ENCODE data around the gene ETFA. TPM values are rescaled to one million over a fixed set of nuclear protein-coding genes. Genes with fewer than 3 reads are reported as not detected.
A peak's percentile ranks its signal among the peaks of the same experiment; 100 is the strongest.

The ETFA gene
- total and polyA plus RNA-seq, 9 of the 15 experiments (the other 6 are each of a cell fraction or from before 2014, with no cell fraction given) = 130 to 543 (median 232) TPM

DNA sequence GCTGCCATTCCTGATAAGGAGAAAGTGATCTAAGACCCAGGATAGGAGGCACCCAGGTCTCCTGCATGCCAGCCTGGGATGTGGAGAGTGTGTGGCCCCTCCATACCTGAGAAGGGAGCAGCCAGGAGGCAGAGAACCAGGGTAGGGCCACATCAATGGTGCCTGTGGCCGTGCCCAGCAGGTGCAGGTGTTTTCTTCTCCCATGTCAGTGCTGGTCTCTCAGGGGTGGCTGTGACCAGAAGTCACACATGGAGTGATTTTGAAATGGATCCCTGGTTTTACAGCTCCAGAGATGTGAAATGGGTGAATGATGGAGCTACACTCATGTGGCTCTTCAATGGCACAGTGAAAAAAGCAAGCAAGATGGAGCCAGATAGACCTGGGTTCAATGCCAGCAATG is 22.0 kb upstream of the ETFA start:
- Histone ChIP-seq H2AFZ (ENCODE audit: low read depth, low read length) (peak overlapping the region; percentile 67; the same call in 1 of the 2 replicates), H4K20me1 (replicated peaks; ENCODE audit: control insufficient read depth, insufficient read depth, low read length) (no peaks in the 10 kb centered on the region), H3K4me3 (no peak overlapping the region), H3K4me2 (ENCODE audit: insufficient read depth, low read length) (no peak overlapping the region), H3K4me1 (replicated peaks in 1 of 2; ENCODE audit: control insufficient read depth in 2 of 2, insufficient read depth in 2 of 2, low read length in 2 of 2) (peaks cover 11 to 33% of the 10 kb centered on the region in 2 experiments), H3K9me3 (replicated peaks; ENCODE audit: control insufficient read depth, insufficient read depth, low read depth, low read length) (no peaks in the 10 kb centered on the region), H3K27me3 (ENCODE audit: control insufficient read depth in 2 of 2, insufficient read depth in 2 of 2, low read length in 2 of 2) (no peaks in the 10 kb centered on the region), H3K9me1 (ENCODE audit: control insufficient read depth, insufficient read depth, low read length) (no peaks in the 10 kb centered on the region), H3K79me2 (ENCODE audit: control insufficient read depth, insufficient read depth, low read length) (peaks cover 17% of the 10 kb centered on the region), H3K9ac (ENCODE audit: insufficient read depth in 1 of 2, low read depth in 2 of 2, low read length in 2 of 2) (no peak overlapping the region), H3K36me3 (ENCODE audit: control insufficient read depth, insufficient read depth, low read length) (no peaks in the 10 kb centered on the region), H3K27ac (ENCODE audit: extremely low read depth, low read depth, low read length) (no peak overlapping the region)
- DNase-seq (ENCODE audit: extremely low read depth in 1 of 4, low spot score in 3 of 4) = no peak
- intact Hi-C loops (cut with micrococcal nuclease) (loop anchor here (5.0 to 10.0 kb wide), 2 partner anchors 41 to 531 kb away; no protein-coding TSS in a partner anchor), in situ Hi-C loops (cut with MboI) (no loop called here)
- ChIA-PET CTCF (ENCODE audit: low intra/inter-chr PET ratio) (interaction anchor here (1.3 kb wide), 1 partner anchor 98 kb away, joined by 7 read pairs; no protein-coding TSS in a partner anchor), POLR2A (interaction anchor here (0.6 to 1.4 kb wide), 6 partner anchors 9 to 148 kb away, joined by 3 to 7 read pairs (median 4); partner anchors contain the start of gene ETFA)
- no peak for ATAC-seq
- TF ChIP-seq ASH1L (IDR thresholded peaks at IDR 0.05; ENCODE audit: borderline replicate concordance, low read depth, partially characterized antibody) = no peak
- no peak for TF ChIP-seq SP1 (CRISPR knock-in tag; IDR thresholded peaks at IDR 0.05)
- TF ChIP-seq, protein P1, sequence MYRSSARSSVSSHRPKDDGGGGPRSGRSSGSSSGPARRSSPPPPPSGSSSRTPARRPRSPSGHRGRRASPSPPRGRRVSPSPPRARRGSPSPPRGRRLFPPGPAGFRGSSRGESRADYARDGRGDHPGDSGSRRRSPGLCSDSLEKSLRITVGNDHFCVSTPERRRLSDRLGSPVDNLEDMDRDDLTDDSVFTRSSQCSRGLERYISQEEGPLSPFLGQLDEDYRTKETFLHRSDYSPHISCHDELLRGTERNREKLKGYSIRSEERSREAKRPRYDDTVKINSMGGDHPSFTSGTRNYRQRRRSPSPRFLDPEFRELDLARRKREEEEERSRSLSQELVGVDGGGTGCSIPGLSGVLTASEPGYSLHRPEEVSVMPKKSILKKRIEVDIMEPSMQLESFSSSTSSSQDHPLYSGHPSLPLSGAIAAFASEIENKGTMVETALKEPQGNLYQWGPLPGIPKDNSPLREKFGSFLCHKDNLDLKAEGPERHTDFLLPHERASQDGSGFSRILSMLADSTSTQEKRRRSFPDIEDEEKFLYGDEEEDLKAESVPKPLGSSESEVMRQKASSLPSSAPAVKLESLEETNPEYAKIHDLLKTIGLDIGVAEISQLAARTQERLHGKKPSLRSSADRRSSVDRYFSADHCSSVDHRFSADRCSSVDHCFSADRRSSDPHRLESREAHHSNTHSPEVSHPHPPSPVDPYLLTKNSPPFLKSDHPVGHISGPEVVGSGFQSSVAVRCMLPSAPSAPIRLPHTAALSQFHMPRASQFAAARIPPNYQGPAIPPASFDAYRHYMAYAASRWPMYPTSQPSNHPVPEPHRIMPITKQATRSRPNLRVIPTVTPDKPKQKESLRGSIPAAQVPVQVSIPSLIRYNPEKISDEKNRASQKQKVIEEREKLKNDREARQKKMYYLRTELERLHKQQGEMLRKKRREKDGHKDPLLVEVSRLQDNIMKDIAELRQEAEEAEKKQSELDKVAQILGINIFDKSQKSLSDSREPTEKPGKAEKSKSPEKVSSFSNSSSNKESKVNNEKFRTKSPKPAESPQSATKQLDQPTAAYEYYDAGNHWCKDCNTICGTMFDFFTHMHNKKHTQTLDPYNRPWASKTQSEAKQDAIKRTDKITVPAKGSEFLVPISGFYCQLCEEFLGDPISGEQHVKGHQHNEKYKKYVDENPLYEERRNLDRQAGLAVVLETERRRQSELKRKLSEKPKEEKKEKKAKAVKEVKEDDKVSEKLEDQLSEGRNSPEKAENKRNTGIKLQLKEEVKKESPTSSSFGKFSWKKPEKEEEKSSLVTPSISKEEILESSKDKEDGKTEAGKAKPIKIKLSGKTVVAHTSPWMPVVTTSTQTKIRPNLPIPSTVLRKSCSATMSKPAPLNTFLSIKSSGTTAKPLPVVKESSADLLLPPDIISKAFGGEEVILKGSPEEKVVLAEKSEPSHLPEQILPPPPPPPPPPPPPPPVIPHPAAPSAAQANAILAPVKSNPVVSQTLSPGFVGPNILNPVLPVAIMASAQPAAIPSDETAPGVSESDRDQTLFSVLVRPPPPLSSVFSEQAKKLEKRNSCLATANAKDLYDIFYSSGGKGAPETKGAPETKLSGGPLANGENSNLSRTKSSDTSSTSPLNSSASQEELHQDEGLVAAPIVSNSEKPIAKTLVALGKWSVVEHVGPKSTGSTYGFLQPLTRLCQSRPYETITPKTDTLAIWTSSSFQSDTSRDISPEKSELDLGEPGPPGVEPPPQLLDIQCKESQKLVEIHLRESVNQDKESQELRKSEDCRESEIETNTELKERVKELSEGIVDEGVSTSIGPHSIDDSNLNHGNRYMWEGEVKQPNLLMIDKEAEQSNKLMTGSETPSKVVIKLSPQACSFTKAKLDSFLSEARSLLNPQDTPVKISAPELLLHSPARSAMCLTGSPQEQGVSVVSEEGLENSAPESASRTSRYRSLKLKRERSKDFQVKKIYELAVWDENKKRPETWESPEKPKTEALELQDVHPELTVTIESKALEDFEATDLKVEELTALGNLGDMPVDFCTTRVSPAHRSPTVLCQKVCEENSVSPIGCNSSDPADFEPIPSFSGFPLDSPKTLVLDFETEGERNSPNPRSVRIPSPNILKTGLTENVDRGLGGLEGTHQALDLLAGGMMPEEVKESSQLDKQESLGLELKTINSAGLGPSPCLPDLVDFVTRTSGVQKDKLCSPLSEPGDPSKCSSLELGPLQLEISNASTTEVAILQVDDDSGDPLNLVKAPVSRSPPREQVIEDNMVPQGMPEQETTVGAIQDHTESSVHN (IDR thresholded peaks at IDR 0.05; ENCODE audit: borderline replicate concordance in 1 of 2, low read depth in 1 of 2) = no peak
- TF ChIP-seq ZEB2 (IDR thresholded peaks at IDR 0.05) = no peak
- no TSS peak for BruUV-seq (replicated peaks)
- 86% methylated on average over 1 of the region's 1 CpG for WGBS (ENCODE audit: insufficient coverage, low coverage, missing lambda C conversion rate)
- FAIRE-seq = no peak
